PC-3 (cell line): Measurements from ENCODE around the gene PHC3.
"Not testable (repeated sequence)": the region's sequence is repeated elsewhere in the genome, so short reads cannot be mapped to it uniquely, and the experiment has no call there.

Experiments used
- CTCF ChIP-seq: fragments of 300-600 bp; sonication (generic); conservative IDR thresholded peaks from 2 replicates; pipeline ENCODE4 v1.5.1; 2017; ENCODE audit warnings: antibody characterized with exemption, low read depth, mild to moderate bottlenecking, low read length
- EZH2 ChIP-seq: fragments of 300-600 bp; sonication (generic); IDR thresholded peaks from one replicate; pipeline ENCODE4 v1.6.1; 2017; ENCODE audit warnings: antibody characterized with exemption, mild to moderate bottlenecking, low read length; ENCODE audit not compliant: unreplicated experiment
- EZH2phosphoT487 ChIP-seq: fragments of 300-600 bp; sonication (generic); IDR thresholded peaks from 2 replicates; pipeline ENCODE4 v1.6.1; 2018; ENCODE audit warnings: mild to moderate bottlenecking, antibody characterized with exemption, low read length, borderline replicate concordance

- not testable (repeated sequence) for TF ChIP-seq CTCF, EZH2, EZH2phosphoT487
Measured at GRCh38 chr3:170206164-170206762, 24.7 kb upstream of the PHC3 start.
